DOHH2 (cell line): ENCODE data around the gene CYP4F3.
A peak's percentile ranks its signal among the peaks of the same experiment; 100 is the strongest.

ENCODE experiments used
- H3F3A ChIP-seq: fragments of 200-600 bp; sonication (generic), shearing (Covaris generic); 2 replicates; pipeline ENCODE4 v1.6.0; 2016; ENCODE audit warnings: antibody characterized with exemption, mild to moderate bottlenecking; ENCODE audit not compliant: control insufficient read depth, insufficient read depth
- H3K27ac ChIP-seq: fragments of 200-600 bp; sonication (generic); 2 replicates; pipeline ENCODE4 v1.5.1; 2014; ENCODE audit warnings: low read depth, mild to moderate bottlenecking, low read length, moderate library complexity
- H3K27me3 ChIP-seq: fragments of 200-600 bp; sonication (generic); 2 replicates; pipeline ENCODE4 v1.6.1; 2014; ENCODE audit warnings: mild to moderate bottlenecking, low read length, mixed read lengths; ENCODE audit not compliant: control insufficient read depth
- H3K36me3 ChIP-seq: fragments of 200-600 bp; sonication (generic); 2 replicates; pipeline ENCODE4 v1.6.1; 2014; ENCODE audit warnings: mild to moderate bottlenecking, low read length, moderate library complexity, mixed read lengths; ENCODE audit not compliant: control insufficient read depth
- H3K4me1 ChIP-seq: fragments of 200-600 bp; sonication (generic); 2 replicates; pipeline ENCODE4 v1.6.1; 2014; ENCODE audit warnings: mild to moderate bottlenecking, low read length, mixed read lengths; ENCODE audit not compliant: control insufficient read depth
- H3K4me2 ChIP-seq: fragments of 200-600 bp; sonication (generic); 2 replicates; pipeline ENCODE4 v1.6.0; 2014; ENCODE audit warnings: mild to moderate bottlenecking, low read length, moderate library complexity
- H3K4me3 ChIP-seq: fragments of 200-600 bp; sonication (generic); 2 replicates; pipeline ENCODE4 v1.5.1; 2014; ENCODE audit warnings: mild to moderate bottlenecking, low read length, mixed read lengths
- H3K79me2 ChIP-seq: fragments of 200-600 bp; sonication (generic); 2 replicates; pipeline ENCODE4 v1.6.1; 2014; ENCODE audit warnings: mild to moderate bottlenecking, low read length, mixed read lengths; ENCODE audit not compliant: control insufficient read depth
- H3K9me2 ChIP-seq: fragments of 200-600 bp; sonication (generic); replicated peaks from 2 replicates; pipeline ENCODE4 v1.6.1; 2014; ENCODE audit warnings: mild to moderate bottlenecking, low read length, mixed read lengths; ENCODE audit not compliant: control insufficient read depth
- H3K9me3 ChIP-seq: fragments of 200-600 bp; sonication (generic); 2 replicates; pipeline ENCODE4 v1.6.1; 2014; ENCODE audit warnings: antibody characterized with exemption, low read length, mixed read lengths; ENCODE audit not compliant: control insufficient read depth, insufficient read depth
- H4K20me1 ChIP-seq: fragments of 200-600 bp; sonication (generic); 2 replicates; pipeline ENCODE4 v1.6.0; 2014; ENCODE audit warnings: low read depth, mild to moderate bottlenecking, antibody characterized with exemption, low read length, moderate library complexity; ENCODE audit not compliant: control insufficient read depth, insufficient read depth
- CTCF ChIP-seq: fragments of 200-600 bp; sonication (generic); IDR thresholded peaks from one replicate; pipeline ENCODE4 v1.5.1; 2014; ENCODE audit warnings: antibody characterized with exemption, mild to moderate bottlenecking, low read depth, low read length; ENCODE audit not compliant: poor library complexity, severe bottlenecking
- EZH2phosphoT487 ChIP-seq: fragments of 200-600 bp; sonication (generic); IDR thresholded peaks from 2 replicates; pipeline ENCODE4 v1.6.1; 2017; ENCODE audit warnings: borderline replicate concordance, mild to moderate bottlenecking, antibody characterized with exemption, low read length, moderate library complexity, mixed read lengths

CYP4F3 gene

GRCh38 chr19:15702534-15702930 lies 61.8 kb downstream of the CYP4F3 start:
- TF ChIP-seq CTCF (peak; percentile 55), EZH2phosphoT487 (no peak)
- Histone ChIP-seq H3K27ac (no peak overlapping the region), H3K4me1 (peaks cover 5% of the 10 kb centered on the region), H3F3A (no peaks in the 10 kb centered on the region), H4K20me1 (no peaks in the 10 kb centered on the region), H3K4me3 (no peak overlapping the region), H3K27me3 (no peaks in the 10 kb centered on the region; the same call in 1 of the 2 replicates), H3K79me2 (no peaks in the 10 kb centered on the region), H3K4me2 (no peak overlapping the region), H3K9me3 (no peaks in the 10 kb centered on the region), H3K9me2 (no peaks in the 10 kb centered on the region), H3K36me3 (no peaks in the 10 kb centered on the region)
